ENCODE measurements around the gene ZNF513.

- TF ChIP-seq CTCF (conservative IDR thresholded peaks at IDR 0.05 in 1 of 2, IDR thresholded peaks at IDR 0.05 in 1 of 2; ENCODE audit: extremely low read depth in 1 of 2, insufficient read depth in 1 of 2, low read depth in 1 of 2, low read length in 2 of 2) (no peak), EZH2 (IDR thresholded peaks at IDR 0.05; ENCODE audit: borderline replicate concordance, low read length) (no peak)
Measured at GRCh38 chr2:27422958-27423357, 42.4 kb upstream of the ZNF513 start.
